ENCODE results near the gene THBS2. TPM values are rescaled to one million over a fixed set of nuclear protein-coding genes. Genes with fewer than 3 reads are reported as not detected.

Gene THBS2
- total and polyA plus RNA-seq, 2 of the 8 experiments (the other 6 are each of a cell fraction or from before 2014, with no cell fraction given): 11.0 to 22.5 TPM

GRCh38 chr6:169256061-169256460 lies 2.4 kb upstream of the THBS2 start:
- Histone ChIP-seq H3K56ac (replicated peaks; ENCODE audit: insufficient read length, low read depth, low read length) (no peak overlapping the region), H3K79me1 (ENCODE audit: low read depth, low read length) (no peaks in the 10 kb centered on the region), H4K5ac (ENCODE audit: insufficient read length, low read depth, low read length) (no peak overlapping the region), H3K4me3 (ENCODE audit: extremely low read depth in 1 of 4, insufficient read depth in 2 of 4, low read depth in 3 of 4, low read length in 4 of 4) (no peak overlapping the region), H3K27me3 (replicated peaks in 1 of 4; ENCODE audit: control insufficient read depth in 3 of 4, extremely low read depth in 1 of 4, insufficient read depth in 3 of 4, low read length in 3 of 4) (peaks cover 0 to 13% (median 9%) of the 10 kb centered on the region in 4 experiments; a peak in 5 of 7 replicates), H3K79me2 (ENCODE audit: control insufficient read depth in 1 of 2, insufficient read depth in 2 of 2, low read length in 2 of 2) (no peaks in the 10 kb centered on the region), H4K20me1 (replicated peaks in 1 of 2; ENCODE audit: control insufficient read depth in 1 of 2, insufficient read depth in 2 of 2, low read length in 2 of 2) (no peaks in the 10 kb centered on the region), H3K4me2 (ENCODE audit: insufficient read depth in 1 of 2, low read depth in 2 of 2, low read length in 2 of 2) (no peak overlapping the region), H2AK5ac (ENCODE audit: low read depth, low read length) (no peak overlapping the region), H3K14ac (ENCODE audit: insufficient read length) (no peak overlapping the region), H3K9ac (replicated peaks in 1 of 4; ENCODE audit: extremely low read depth in 1 of 4, low read depth in 3 of 4, low read length in 3 of 4) (no peak overlapping the region), H2BK5ac (ENCODE audit: low read depth, low read length) (no peak overlapping the region), H2BK20ac (ENCODE audit: low read length) (0 out of 2 replicates have a peak overlapping the region, but pooled peaks have one; percentile 32), H2BK120ac (replicated peaks; ENCODE audit: low read depth, low read length) (no peak overlapping the region), H3K9me3 (ENCODE audit: insufficient read depth in 2 of 2, low read depth in 1 of 2, low read length in 1 of 2) (no peaks in the 10 kb centered on the region), H4K91ac (replicated peaks; ENCODE audit: insufficient read length, low read length) (peak overlapping the region; percentile 25), H3K4me1 (replicated peaks in 1 of 4; ENCODE audit: control insufficient read depth in 3 of 4, insufficient read depth in 4 of 4, low read length in 3 of 4) (peaks cover 9 to 32% (median 20%) of the 10 kb centered on the region in 4 experiments), H2AFZ (ENCODE audit: low read length) (no peak overlapping the region), H3K18ac (ENCODE audit: extremely low read depth, low read length) (no peak overlapping the region), H3K23me2 (ENCODE audit: low read depth, low read length) (peaks cover 16% of the 10 kb centered on the region), H3K27ac (ENCODE audit: low read depth, low read length) (no peak overlapping the region), H3K23ac (ENCODE audit: insufficient read length) (no peak overlapping the region), H2BK15ac (ENCODE audit: low read length) (peak overlapping the region; percentile 81; the same call in 1 of the 2 replicates), H2BK12ac (ENCODE audit: low read depth, low read length) (peak overlapping the region; percentile 89; the same call in 1 of the 2 replicates), H4K8ac (ENCODE audit: extremely low read depth, insufficient read depth, low read length) (no peak overlapping the region), H3K4ac (replicated peaks; ENCODE audit: insufficient read length, low read depth, low read length) (no peak overlapping the region), H3K36me3 (ENCODE audit: control insufficient read depth in 2 of 4, insufficient read depth in 4 of 4, low read length in 3 of 4) (no peaks in the 10 kb centered on the region)
- WGBS, 2 experiments (ENCODE audit: extremely low coverage in 1 of 2, insufficient coverage in 1 of 2, insufficient read length in 1 of 2, insufficient replicate concordance in 2 of 2, low coverage in 1 of 2, low lambda C conversion rate in 2 of 2, missing lambda C conversion rate in 1 of 2): 89% methylated on average over 8 of the region's 8 CpGs; no CpG with 5 or more reads in 1 of the 2 experiments
- FAIRE-seq (no peak), DNase-seq (ENCODE audit: low read depth in 1 of 2, low spot score in 2 of 2) (no peak)
- POLR2A ChIA-PET (ENCODE audit: partially characterized antibody): interaction anchor here (2.2 kb wide), 1 partner anchor 9 kb away, joined by 12 read pairs; no protein-coding TSS in a partner anchor
- CTCF ChIA-PET (ENCODE audit: partially characterized antibody): no interaction called here
- TF ChIP-seq POLR2A (IDR thresholded peaks at IDR 0.05; ENCODE audit: control extremely low read depth in 1 of 2, low read depth in 2 of 2, low read length in 2 of 2): no peak
- no peak for TF ChIP-seq MAFK (IDR thresholded peaks at IDR 0.05; ENCODE audit: low read depth, low read length)
- TF ChIP-seq YY1 (IDR thresholded peaks at IDR 0.05; ENCODE audit: low read depth, low read length): no peak
- TF ChIP-seq KDM5A (IDR thresholded peaks at IDR 0.05; ENCODE audit: low read length): no peak
- no peak for TF ChIP-seq SRF (IDR thresholded peaks at IDR 0.05; ENCODE audit: low read depth, low read length)
- no peak for TF ChIP-seq TAF1 (IDR thresholded peaks at IDR 0.05; ENCODE audit: low read depth, low read length)
- TF ChIP-seq EGR1 (IDR thresholded peaks at IDR 0.05; ENCODE audit: borderline replicate concordance, low read depth, low read length): no peak
- TF ChIP-seq CBX8 (IDR thresholded peaks at IDR 0.05; ENCODE audit: borderline replicate concordance, low read depth, low read length): no peak
- no peak for TF ChIP-seq CEBPB (IDR thresholded peaks at IDR 0.05; ENCODE audit: low read depth, low read length)
- TF ChIP-seq TEAD4 (IDR thresholded peaks at IDR 0.05; ENCODE audit: low read depth, low read length): no peak
- TF ChIP-seq USF2 (IDR thresholded peaks at IDR 0.05; ENCODE audit: low read length): no peak
- no peak for TF ChIP-seq CBX5 (IDR thresholded peaks at IDR 0.05; ENCODE audit: low read depth, low read length)

All from H1 (cell line).